HG03575 (cell line): ENCODE results near the gene SCN1B.

ENCODE experiments used
- ATAC-seq: cut with Tn5 transposase; IDR thresholded peaks from one replicate; pipeline ENCODE4 v1.9.1; 2021; ENCODE audit not compliant: unreplicated experiment, insufficient number of reproducible peaks, low FRiP score; ENCODE audit errors: extremely low read depth

The SCN1B gene

DNA sequence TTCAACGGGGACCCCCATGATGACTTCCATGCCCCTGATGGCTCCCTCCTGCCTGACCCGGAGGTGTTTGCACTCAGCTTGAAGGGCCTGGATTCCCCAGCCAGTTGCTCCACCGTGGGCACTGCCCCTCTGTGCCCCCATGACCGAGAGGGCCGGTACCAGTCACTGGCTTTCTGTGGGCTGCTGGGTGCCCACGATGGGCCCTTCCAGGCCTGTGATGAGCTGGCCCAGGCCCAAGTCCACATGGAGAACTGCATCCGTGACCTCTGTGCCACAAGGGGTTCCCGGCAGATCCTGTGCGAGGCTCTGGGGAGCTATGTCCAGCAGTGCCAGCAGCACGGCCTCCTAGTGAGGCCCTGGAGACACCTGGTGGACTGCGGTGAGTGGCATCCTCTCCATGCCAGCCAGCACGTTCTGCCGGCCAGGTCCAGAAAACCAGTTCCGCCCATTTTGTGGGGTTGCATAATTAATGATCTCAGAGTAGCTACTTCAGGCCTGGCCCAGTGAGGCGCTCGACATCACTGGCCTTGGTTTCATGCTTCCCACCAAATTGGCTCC is 50.4 kb downstream of the SCN1B start:
- ATAC-seq: no peak

GRCh38 chr19:35081201-35081600 is 50.9 kb downstream of the SCN1B start:
- no peak for ATAC-seq

DNA sequence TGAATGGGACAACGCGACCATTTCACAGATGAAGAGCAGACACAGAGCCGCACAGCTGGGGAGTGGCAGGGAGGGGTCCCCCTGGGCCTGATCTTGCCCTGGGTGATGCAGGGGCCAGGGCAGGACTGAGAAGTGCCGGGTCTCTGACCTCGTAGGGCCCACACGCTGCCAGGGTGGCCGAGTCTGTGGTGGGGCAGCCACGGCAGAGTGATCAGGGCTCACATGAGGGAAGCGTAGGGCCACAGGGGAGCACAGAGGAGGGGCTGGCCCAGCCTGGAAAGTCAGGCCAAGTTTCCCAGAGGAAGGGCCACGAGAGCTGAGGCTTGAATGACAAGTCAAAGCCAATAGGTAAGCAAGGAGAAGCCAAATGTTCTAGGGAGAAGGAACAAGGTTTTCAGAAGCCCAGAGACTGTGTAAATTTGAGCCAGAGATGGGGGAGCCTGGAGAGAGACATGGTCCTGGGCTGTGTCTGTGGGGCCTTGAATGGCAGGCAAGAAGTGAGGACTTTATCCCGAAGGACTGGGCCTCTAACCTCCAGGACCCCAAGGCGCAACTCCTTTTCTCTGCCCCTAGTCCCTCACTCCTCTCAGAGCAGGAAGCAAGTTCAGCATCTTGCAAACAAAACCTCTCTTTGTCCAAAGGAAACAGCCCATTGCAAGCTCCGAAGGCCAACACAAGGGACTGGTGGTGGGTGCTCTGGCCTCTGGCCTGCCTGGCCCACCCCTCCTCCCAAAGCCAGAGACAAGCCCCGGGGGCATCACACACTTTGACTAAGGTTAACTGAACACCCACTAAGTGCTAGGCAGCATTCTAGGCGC is 53.6 kb downstream of the SCN1B start:
- no peak for ATAC-seq

- no peak for ATAC-seq
Measured at GRCh38 chr19:35084509-35084762, 54.2 kb downstream of the SCN1B start.

DNA sequence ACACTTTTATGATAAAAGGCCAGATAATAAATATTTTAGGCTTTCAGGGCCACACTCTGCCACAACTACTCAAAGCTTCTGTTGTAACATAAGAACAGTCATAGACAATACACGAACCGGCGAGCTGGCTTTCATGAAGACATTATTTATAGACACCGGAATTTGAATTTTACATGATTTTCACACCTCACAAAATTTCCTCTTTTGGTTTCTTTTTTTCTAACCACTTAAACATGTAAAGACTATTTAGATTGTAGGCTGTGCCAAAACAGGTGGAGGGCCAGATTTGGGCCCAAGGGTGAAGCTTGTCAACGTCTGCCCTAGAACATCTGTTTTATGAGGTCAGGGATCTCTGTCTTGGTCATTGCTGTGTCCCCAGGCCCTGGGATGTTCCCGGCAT is 55.7 kb downstream of the SCN1B start:
- ATAC-seq: no peak

- no peak for ATAC-seq
Measured at GRCh38 chr19:35086455-35086854, 56.2 kb downstream of the SCN1B start.

DNA sequence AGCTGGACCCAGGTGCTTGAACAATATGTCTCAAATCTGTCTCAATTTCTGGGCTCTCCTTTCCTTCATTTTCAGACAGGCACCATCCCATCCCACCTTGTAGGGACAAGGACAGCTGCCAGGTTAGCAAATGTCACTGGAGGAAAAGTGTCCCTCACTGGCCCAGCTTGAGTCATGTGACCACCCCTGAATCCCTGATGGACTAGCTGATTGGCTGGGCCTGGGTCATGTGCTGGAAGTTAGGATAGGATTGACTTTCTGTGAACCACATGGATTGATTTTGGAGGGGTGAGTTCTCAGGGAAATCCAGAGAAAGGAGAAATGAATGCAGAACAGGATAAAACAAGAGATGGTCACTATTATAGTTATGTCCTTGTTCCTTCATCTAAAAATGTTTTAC is 57.1 kb downstream of the SCN1B start:
- ATAC-seq: no peak

DNA sequence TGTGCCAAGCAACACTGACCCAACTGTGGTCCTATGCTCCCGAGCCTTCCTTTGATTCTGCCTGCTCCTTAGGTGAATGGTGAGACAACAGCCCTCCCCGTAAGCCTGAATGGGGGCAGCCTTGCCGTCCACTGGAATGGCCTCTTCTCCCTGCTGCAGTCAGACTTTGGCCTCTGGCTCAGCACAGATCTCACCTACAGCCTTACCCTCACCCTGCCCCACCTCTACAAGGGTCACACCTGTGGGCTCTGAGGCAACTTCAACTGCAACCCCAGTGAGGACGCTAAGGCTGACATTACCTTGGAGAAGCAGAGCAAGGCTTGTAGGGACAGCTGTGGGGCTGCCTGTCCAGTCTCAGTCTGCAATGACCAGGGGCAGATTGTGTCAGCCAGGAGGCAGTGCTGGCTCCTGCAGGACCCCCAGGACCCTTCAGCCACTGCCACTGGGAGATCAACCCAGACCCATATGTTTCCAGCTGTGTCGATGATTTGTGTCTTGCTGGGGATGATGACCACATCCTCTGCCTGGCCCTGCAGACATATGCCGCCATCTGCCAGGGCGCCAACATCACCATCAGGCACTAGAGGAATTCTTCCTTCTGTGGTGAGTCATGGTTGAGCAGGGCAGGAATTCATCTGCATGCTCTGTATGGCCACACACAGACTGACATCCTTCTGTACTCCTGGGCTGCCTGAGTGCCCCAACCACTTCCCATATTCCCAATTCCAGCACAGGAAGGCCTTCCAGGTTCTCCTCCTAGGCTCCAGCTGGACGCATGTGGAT is 58.1 kb downstream of the SCN1B start:
- no peak for ATAC-seq

GRCh38 chr19:35089554-35089953 is 59.3 kb downstream of the SCN1B start:
- no peak for ATAC-seq
